Endothelial cell of umbilical vein (primary cell): Measurements from ENCODE around the gene SAMD10. TPM values are rescaled to one million over a fixed set of nuclear protein-coding genes. Genes with fewer than 3 reads are reported as not detected.

ENCODE experiments used
- BruUV-seq: library from RNA; stranded (reverse); fragments of 400-500 nt; replicated peaks from 2 replicates; lab custom pipeline; 2021; lab: Mats Ljungman, UMichigan
- CTCF ChIA-PET: fragments of 300-600, 350-600 bp; sonication (Branson Sonifier 250); formaldehyde crosslinking; loops from one replicate; lab custom pipeline; 2021; ENCODE audit warnings: antibody characterized with exemption, inconsistent platforms; lab: Charles Lee
- POLR2A ChIA-PET: fragments of 300-600, 350-600 bp; sonication (Branson Sonifier 250); formaldehyde crosslinking; loops from one replicate; lab custom pipeline; 2021; ENCODE audit warnings: antibody characterized with exemption, inconsistent platforms; lab: Charles Lee
- DNase-seq: peaks from one replicate; pipeline ENCODE4 v3.0.0-alpha.2; 2011; ENCODE audit warnings: low read depth, low spot score
- FAIRE-seq: peaks from 2 replicates; lab custom pipeline; 2011; peaks lifted over from hg19 to GRCh38; lab: Jason Lieb, UNC
- H2AFZ ChIP-seq: 2 replicates; pipeline ENCODE4 v1.6.0; 2012; ENCODE audit warnings: low read depth, low read length, control low read depth, inconsistent platforms
- H3K27ac ChIP-seq: 2 replicates; pipeline ENCODE4 v1.5.1; 2011; ENCODE audit warnings: low read depth, mild to moderate bottlenecking, control low read depth, low read length, moderate library complexity; ENCODE audit not compliant: insufficient read depth
- H3K27me3 ChIP-seq, 2 experiments: 2 replicates each; pipeline versions ENCODE4 v1.6.0 to v1.6.1; 2011; ENCODE audit warnings: low read length in 2 of 2, mixed read lengths in 1 of 2; ENCODE audit not compliant: control insufficient read depth in 2 of 2, insufficient read depth in 2 of 2
- H3K36me3 ChIP-seq, 2 experiments: 2 replicates in 1 of 2; 3 replicates in 1 of 2; pipeline ENCODE4 v1.5.1; 2011; ENCODE audit warnings: low read length in 2 of 2, mild to moderate bottlenecking in 1 of 2, moderate library complexity in 1 of 2; ENCODE audit not compliant: control insufficient read depth in 2 of 2, insufficient read depth in 2 of 2; ENCODE audit errors: extremely low read depth in 1 of 2
- H3K4me1 ChIP-seq: 3 replicates; pipeline ENCODE4 v1.5.1; 2011; ENCODE audit warnings: mild to moderate bottlenecking, low read length; ENCODE audit not compliant: control insufficient read depth, insufficient read depth; ENCODE audit errors: extremely low read depth
- H3K4me2 ChIP-seq: 2 replicates; pipeline ENCODE4 v1.6.1; 2011; ENCODE audit warnings: low read length, control low read depth, mixed read lengths; ENCODE audit not compliant: insufficient read depth
- H3K4me3 ChIP-seq, 3 experiments: fragments of 200-600 bp in 1 of 3; sonication (generic), shearing (Covaris generic) in 1 of 3; replicated peaks in 1 of 3; 2 replicates each; pipeline ENCODE4 v1.5.1; 2011 to 2016; ENCODE audit warnings: control low read depth in 3 of 3, low read length in 3 of 3, mild to moderate bottlenecking in 2 of 3, inconsistent platforms in 1 of 3, low read depth in 1 of 3, moderate library complexity in 1 of 3; ENCODE audit not compliant: insufficient read depth in 1 of 3
- H3K79me2 ChIP-seq: 2 replicates; pipeline ENCODE4 v1.6.0; 2012; ENCODE audit warnings: low read length, inconsistent platforms; ENCODE audit not compliant: control insufficient read depth, insufficient read depth
- H3K9ac ChIP-seq: replicated peaks from 2 replicates; pipeline ENCODE3; 2011; ENCODE audit warnings: low read length, control low read depth; ENCODE audit not compliant: insufficient read depth; ENCODE audit errors: extremely low read depth
- H3K9me1 ChIP-seq: replicated peaks from 3 replicates; pipeline ENCODE4 v1.6.0; 2011; ENCODE audit warnings: mild to moderate bottlenecking, low read length; ENCODE audit not compliant: control insufficient read depth, insufficient read depth; ENCODE audit errors: extremely low read depth
- H3K9me3 ChIP-seq: replicated peaks from 2 replicates; pipeline ENCODE4 v1.5.1; 2012; ENCODE audit warnings: low read length, inconsistent platforms; ENCODE audit not compliant: control insufficient read depth, insufficient read depth
- H4K20me1 ChIP-seq: replicated peaks from 2 replicates; pipeline ENCODE3; 2011; ENCODE audit warnings: mild to moderate bottlenecking, low read length; ENCODE audit not compliant: control insufficient read depth, insufficient read depth; ENCODE audit errors: extremely low read depth
- CTCF ChIP-seq, 2 donors: IDR thresholded peaks; 1 replicate in 1 of 2; 2 replicates in 1 of 2; pipeline ENCODE4 v1.5.1; 2011; ENCODE audit warnings: low read length in 2 of 2, mild to moderate bottlenecking in 2 of 2, moderate library complexity in 2 of 2, control low read depth in 1 of 2, inconsistent platforms in 1 of 2, low read depth in 1 of 2; ENCODE audit not compliant: insufficient read depth in 1 of 2; ENCODE audit errors: extremely low read depth in 1 of 2
- EZH2 ChIP-seq: IDR thresholded peaks from 2 replicates; pipeline ENCODE4 v1.6.1; 2012; ENCODE audit warnings: borderline replicate concordance, low read depth, mild to moderate bottlenecking, moderate library complexity, low read length, inconsistent platforms; ENCODE audit not compliant: severe bottlenecking
- FOS ChIP-seq: IDR thresholded peaks from 2 replicates; pipeline ENCODE4 v1.6.1; 2011; ENCODE audit warnings: mild to moderate bottlenecking, low read length, moderate library complexity, borderline replicate concordance; ENCODE audit not compliant: insufficient read depth
- GATA2 ChIP-seq: IDR thresholded peaks from 2 replicates; pipeline ENCODE4 v1.7.0; 2011; ENCODE audit warnings: low read depth, mild to moderate bottlenecking, moderate library complexity, mixed read lengths, low read length; ENCODE audit not compliant: insufficient read length, insufficient read depth
- JUN ChIP-seq: IDR thresholded peaks from 2 replicates; pipeline ENCODE4 v1.6.1; 2011; ENCODE audit warnings: borderline replicate concordance, low read depth; ENCODE audit not compliant: insufficient read length, insufficient read depth
- MAX ChIP-seq: IDR thresholded peaks from 2 replicates; pipeline ENCODE4 v1.6.1; 2011; ENCODE audit not compliant: insufficient read depth, insufficient read length
- MYC ChIP-seq: IDR thresholded peaks from one replicate; pipeline ENCODE4 v1.6.1; 2011; ENCODE audit warnings: mild to moderate bottlenecking, low read depth, low read length
- POLR2A ChIP-seq: IDR thresholded peaks from 2 replicates; pipeline ENCODE4 v1.6.1; 2012; ENCODE audit warnings: low read depth, mild to moderate bottlenecking, control low read depth, low read length
- POLR2AphosphoS5 ChIP-seq: IDR thresholded peaks from 2 replicates; pipeline ENCODE4 v1.6.1; 2012; ENCODE audit warnings: low read depth, mild to moderate bottlenecking, control low read depth, low read length, moderate library complexity; ENCODE audit not compliant: insufficient read depth
- dilution Hi-C: fragments of 300-500 bp; cut with MboI; formaldehyde crosslinking; loops from one replicate; pipeline ENCODE4 v1.15.0; 2019; ENCODE audit warnings: low sequenced_read_pairs; ENCODE audit not compliant: extremely low pct_ligation_motif_present
- intact Hi-C: fragments of 100-400 bp; cut with micrococcal nuclease; formaldehyde crosslinking; loops from one replicate; pipeline ENCODE4 v1.10.0; 2022
- polyA plus RNA-seq, 4 experiments: library from polyadenylated mRNA; depleted of rRNA in 3 of 4; stranded (reverse) in 3 of 4; unstranded in 1 of 4; fragments of >200 nt; gene quantifications; 2 replicates each; pipeline versions ENCODE4 v1.2.1 to v1.2.3, GENCODE V29; 2011 to 2012; ENCODE audit warnings: missing spikeins in 1 of 4
- total RNA-seq: library from RNA; stranded (reverse); gene quantifications from 2 replicates; pipeline ENCODE4 v1.2.3, GENCODE V29; 2021

SAMD10 gene
- total and polyA plus RNA-seq, 2 donors (not counting 3 experiments of a cell fraction or from before 2014, with no cell fraction given): 4.7 to 5.3 TPM

GRCh38 chr20:63963784-63964301 is 15.6 kb downstream of the SAMD10 start:
- H3K4me2 ChIP-seq: no peak overlapping the region
- no peaks in the 10 kb centered on the region for H3K27me3 ChIP-seq
- H3K9ac ChIP-seq: no peak overlapping the region
- no peak overlapping the region for H2AFZ ChIP-seq
- peaks cover 12 to 52% of the 10 kb centered on the region in 2 experiments for H3K36me3 ChIP-seq
- BruUV-seq: TSS peak; percentile 2
- peaks cover 4% of the 10 kb centered on the region for H3K4me1 ChIP-seq
- no peak for TF ChIP-seq CTCF (IDR thresholded peaks at IDR 0.05; ENCODE audit: extremely low read depth in 1 of 2, insufficient read depth in 1 of 2, low read depth in 1 of 2, low read length in 2 of 2)
- TF ChIP-seq GATA2: no peak
- no peak for TF ChIP-seq EZH2
- no peak for TF ChIP-seq FOS
- FAIRE-seq (no peak), DNase-seq (no peak)
- H4K20me1 ChIP-seq: no peaks in the 10 kb centered on the region
- no peak overlapping the region for H3K4me3 ChIP-seq
- no peaks in the 10 kb centered on the region for H3K9me3 ChIP-seq
- CTCF ChIA-PET: interaction anchor here (0.5 kb wide), 1 partner anchor 46 kb away, joined by 3 read pairs; no protein-coding TSS in a partner anchor
- POLR2A ChIA-PET: no interaction called here
- no peaks in the 10 kb centered on the region for H3K9me1 ChIP-seq
- H3K79me2 ChIP-seq: peaks cover 4% of the 10 kb centered on the region
- no peak overlapping the region for H3K27ac ChIP-seq
- dilution Hi-C loops (no loop called here), intact Hi-C loops (no loop called here)

- POLR2A ChIA-PET: no interaction called here
- Histone ChIP-seq H3K4me2 (no peak overlapping the region), H3K9me1 (no peaks in the 10 kb centered on the region), H3K27me3 (no peaks in the 10 kb centered on the region), H3K9me3 (no peaks in the 10 kb centered on the region), H3K4me3 (no peak overlapping the region), H3K27ac (no peak overlapping the region), H2AFZ (no peak overlapping the region), H3K4me1 (no peaks in the 10 kb centered on the region), H3K36me3 (peaks cover 12 to 54% of the 10 kb centered on the region in 2 experiments), H4K20me1 (no peaks in the 10 kb centered on the region), H3K9ac (no peak overlapping the region), H3K79me2 (no peaks in the 10 kb centered on the region)
- BruUV-seq: no TSS peak
- FAIRE-seq (no peak), DNase-seq (no peak)
- intact Hi-C loops: no loop called here
- CTCF ChIA-PET: interaction anchor here (0.5 kb wide), 1 partner anchor 46 kb away, joined by 3 read pairs; no protein-coding TSS in a partner anchor
- dilution Hi-C loops: no loop called here
- TF ChIP-seq FOS (no peak), CTCF (IDR thresholded peaks at IDR 0.05; ENCODE audit: extremely low read depth in 1 of 2, insufficient read depth in 1 of 2, low read depth in 1 of 2, low read length in 2 of 2) (no peak), EZH2 (no peak), MYC (no peak), POLR2AphosphoS5 (no peak), JUN (no peak), MAX (no peak), GATA2 (no peak), POLR2A (no peak)
Measured at GRCh38 chr20:63963348-63963741, 16.1 kb downstream of the SAMD10 start.
